Measurements from ENCODE around the gene MTO1.

DNA sequence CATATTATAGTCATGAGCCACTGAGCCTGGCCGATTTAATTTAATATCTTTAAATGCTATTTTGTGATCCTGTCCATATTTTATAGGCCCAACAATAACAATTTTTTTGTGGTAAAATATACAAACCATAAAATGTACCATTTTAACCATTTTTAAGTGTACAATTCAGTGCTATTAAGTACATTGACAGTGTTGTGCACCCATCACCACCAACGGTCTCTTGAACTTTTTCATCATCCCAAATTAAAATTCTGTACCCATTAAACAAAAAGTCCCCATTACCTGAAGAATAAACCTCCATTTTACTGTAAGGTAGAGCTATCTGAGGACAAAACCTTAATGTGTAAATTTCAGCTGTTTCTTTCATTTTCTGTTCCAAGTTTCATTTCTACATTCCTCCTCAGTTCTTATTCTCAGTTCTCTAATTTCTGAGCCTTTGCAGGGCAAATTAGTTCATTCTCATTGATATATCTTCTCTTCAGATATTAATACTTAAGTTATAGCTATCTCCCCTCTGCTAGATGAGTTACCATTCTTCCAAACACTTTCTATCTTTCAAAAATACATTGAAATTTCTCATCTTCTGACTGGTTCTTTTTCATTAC is 10.3 kb downstream of the MTO1 start:
- TF ChIP-seq CTCF (IDR thresholded peaks at IDR 0.05) (no peak), POLR2AphosphoS5 (IDR thresholded peaks at IDR 0.05) (no peak), POLR2A (IDR thresholded peaks at IDR 0.05) (no peak)
